MG63 (cell line): Measurements from ENCODE around the gene SPAG5. TPM values are rescaled to one million over a fixed set of nuclear protein-coding genes. Genes with fewer than 3 reads are reported as not detected.
"Not testable (repeated sequence)": the region's sequence is repeated elsewhere in the genome, so short reads cannot be mapped to it uniquely, and the experiment has no call there.

Source experiments
- DNase-seq: peaks from one replicate; pipeline ENCODE4 v3.0.0-alpha.2; 2020
- H3K27me3 ChIP-seq: fragments of 250-450 bp; sonication (Bioruptor Pico); 2 replicates; pipeline ENCODE4 v1.5.1; 2020; ENCODE audit warnings: mild to moderate bottlenecking, moderate library complexity
- H3K36me3 ChIP-seq: fragments of 250-450 bp; sonication (Bioruptor Pico); 2 replicates; pipeline ENCODE4 v1.5.1; 2020; ENCODE audit warnings: mild to moderate bottlenecking, moderate library complexity
- H3K4me3 ChIP-seq: fragments of 250-450 bp; sonication (Bioruptor Pico); 2 replicates; pipeline ENCODE4 v1.5.1; 2020; ENCODE audit warnings: mild to moderate bottlenecking, moderate library complexity
- H3K9me3 ChIP-seq: fragments of 250-450 bp; sonication (Bioruptor Pico); 2 replicates; pipeline ENCODE4 v1.5.1; 2020; ENCODE audit warnings: mild to moderate bottlenecking, moderate library complexity
- total RNA-seq: library from RNA; depleted of rRNA; stranded (reverse); fragments of >200 nt; shearing (Covaris generic); gene quantifications from 2 replicates; pipeline ENCODE4 v1.2.3, GENCODE V29; 2014; ENCODE audit warnings: low replicate concordance

Gene SPAG5
- total RNA-seq, 1 experiment from 2014 or later: 45.1 TPM

DNA sequence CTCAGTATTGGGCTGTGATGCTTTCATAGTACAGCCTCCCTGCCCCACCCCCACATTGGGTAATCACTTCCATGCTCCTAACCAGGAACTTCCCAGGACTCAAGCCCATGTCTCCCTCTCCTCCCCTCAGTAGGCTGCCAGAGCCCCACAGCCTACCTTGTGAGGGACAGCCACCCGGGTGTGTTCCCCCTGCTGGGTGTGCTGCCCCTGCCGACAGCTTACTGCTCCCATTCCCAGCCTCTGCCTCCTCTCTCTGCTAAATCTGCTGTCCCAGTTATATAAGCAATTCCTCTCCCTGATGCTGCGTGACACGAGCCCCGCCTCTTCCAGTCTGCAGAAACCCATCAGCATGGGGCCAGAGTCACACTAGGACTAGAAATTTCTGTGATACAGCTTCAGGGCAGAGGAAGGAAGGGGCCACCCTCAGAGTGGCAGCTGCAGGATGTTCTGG, 15.1 kb upstream of the SPAG5 start, which contains the start of gene RSKR:
TSS of gene RSKR (minus strand) at position 255 of the 451 bp plus-strand sequence. CDS start at position 231, 24 bp downstream.
- H3K4me3 ChIP-seq: no peak within 1 kb of the TSS
- no peaks in the 10 kb centered on the region for H3K9me3 ChIP-seq
- peaks cover 81% of the 10 kb centered on the region for H3K36me3 ChIP-seq
- no peaks in the 10 kb centered on the region for H3K27me3 ChIP-seq
- no peak for DNase-seq

DNA sequence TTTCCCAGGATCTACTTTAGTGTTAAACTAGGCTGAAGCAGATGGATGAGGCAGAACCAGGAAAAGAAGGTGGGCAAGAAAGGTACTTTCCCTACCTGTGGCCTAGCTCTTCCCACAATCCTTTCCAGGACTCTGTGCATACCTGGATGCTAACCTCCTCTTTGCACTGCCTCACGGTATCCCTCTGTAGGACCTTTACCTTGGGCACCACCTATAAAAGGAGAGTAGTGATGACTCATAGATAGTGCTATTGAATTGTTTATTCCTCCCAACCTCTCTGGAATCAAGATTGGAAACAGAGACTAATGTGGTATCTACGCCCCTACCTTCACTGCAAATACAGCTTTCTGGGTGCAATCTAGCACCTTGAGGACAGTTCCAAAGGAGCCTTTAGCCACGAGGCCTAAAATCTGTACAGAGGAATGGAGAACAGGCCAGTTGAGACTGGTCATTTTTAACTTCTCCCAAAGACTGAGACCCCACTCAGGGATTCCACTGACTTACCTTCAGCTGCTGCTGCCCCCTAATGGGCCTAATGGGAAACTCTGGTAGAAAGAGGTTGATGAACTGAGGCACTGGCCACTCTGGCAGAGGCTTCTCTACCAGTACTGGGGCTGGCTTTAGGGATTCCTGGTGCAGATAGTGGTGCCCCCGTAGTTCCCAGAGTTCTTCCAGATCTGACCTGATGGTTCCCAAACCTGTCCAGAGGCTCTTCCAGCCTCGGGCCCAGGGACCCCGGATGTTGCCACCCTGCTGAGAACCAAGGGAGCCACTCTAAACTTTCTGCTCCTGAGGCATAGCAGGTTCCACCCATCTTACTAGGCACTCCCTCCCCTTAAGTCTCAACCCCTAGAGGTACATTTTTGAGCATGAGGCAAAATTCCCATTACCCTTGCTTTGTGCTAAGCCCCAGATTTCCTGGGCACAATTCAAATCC, 14.4 kb upstream of the SPAG5 start:
- no peaks in the 10 kb centered on the region for H3K9me3 ChIP-seq
- no peaks in the 10 kb centered on the region for H3K27me3 ChIP-seq
- DNase-seq: no peak
- no peak overlapping the region for H3K4me3 ChIP-seq
- peaks cover 78% of the 10 kb centered on the region for H3K36me3 ChIP-seq

DNA sequence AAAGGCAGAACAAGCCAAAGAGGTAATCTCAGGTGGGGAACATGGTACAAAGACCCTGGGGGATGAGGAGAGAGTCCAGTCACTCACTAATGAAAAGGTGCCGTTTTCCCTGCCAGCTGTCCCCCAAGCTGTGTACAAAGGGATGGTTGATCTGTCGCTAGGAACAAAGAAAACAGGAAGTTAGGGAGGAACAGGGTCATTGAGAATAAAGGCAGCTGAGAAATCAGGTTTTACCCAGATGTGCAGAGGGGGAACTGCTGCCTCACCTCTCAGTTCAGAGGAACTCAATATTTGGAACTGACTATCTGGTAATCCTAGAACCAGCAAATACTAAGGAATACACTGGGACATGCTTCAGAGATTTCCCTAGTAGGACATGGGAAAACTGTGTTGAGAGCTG, 13.7 kb upstream of the SPAG5 start:
- DNase-seq: no peak
- Histone ChIP-seq H3K4me3 (no peak overlapping the region), H3K36me3 (peaks cover 79% of the 10 kb centered on the region), H3K9me3 (no peaks in the 10 kb centered on the region), H3K27me3 (no peaks in the 10 kb centered on the region)

DNA sequence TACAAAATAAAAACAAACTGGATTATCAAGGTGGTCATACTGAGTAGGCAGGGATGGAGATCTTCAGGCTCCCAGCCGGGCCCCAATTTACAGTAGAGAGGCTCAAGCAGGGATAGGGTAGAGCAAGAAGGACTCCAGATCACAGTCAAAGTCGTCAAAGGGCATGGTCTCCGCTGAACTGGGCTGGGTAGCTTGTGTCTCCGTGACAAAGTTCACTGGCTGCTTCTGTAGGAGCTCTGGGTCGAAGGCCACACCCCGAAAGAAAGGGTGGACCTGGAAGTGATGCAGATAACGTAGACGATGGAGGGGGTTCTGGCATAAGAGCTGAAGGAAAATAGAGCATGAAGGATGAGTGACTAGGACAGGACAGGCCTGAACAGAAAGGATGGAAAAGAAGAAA, 11.6 kb upstream of the SPAG5 start:
- Histone ChIP-seq H3K27me3 (no peaks in the 10 kb centered on the region), H3K4me3 (no peak overlapping the region), H3K36me3 (peaks cover 71% of the 10 kb centered on the region), H3K9me3 (no peaks in the 10 kb centered on the region)
- DNase-seq: no peak

DNA sequence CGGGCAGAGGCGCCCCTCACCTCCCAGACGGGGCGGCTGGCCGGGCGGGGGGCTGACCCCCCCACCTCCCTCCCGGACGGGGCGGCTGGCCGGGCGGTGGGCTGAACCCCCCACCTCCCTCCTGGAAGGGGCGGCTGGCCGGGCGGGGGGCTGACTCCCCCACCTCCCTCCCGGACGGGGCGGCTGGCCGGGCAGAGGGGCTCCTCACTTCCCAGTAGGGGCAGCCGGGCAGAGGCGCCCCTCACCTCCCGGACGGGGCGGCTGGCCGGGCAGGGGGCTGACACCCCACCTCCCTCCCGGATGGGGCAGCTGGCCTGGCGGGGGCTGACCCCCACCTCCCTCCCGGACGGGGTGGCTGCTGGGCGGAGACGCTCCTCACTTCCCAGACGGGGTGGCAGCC, 5.2 kb upstream of the SPAG5 start:
- not testable (repeated sequence) for H3K27me3 ChIP-seq, DNase-seq, H3K4me3 ChIP-seq, H3K9me3 ChIP-seq
- peaks cover 25% of the 10 kb centered on the region for H3K36me3 ChIP-seq

DNA sequence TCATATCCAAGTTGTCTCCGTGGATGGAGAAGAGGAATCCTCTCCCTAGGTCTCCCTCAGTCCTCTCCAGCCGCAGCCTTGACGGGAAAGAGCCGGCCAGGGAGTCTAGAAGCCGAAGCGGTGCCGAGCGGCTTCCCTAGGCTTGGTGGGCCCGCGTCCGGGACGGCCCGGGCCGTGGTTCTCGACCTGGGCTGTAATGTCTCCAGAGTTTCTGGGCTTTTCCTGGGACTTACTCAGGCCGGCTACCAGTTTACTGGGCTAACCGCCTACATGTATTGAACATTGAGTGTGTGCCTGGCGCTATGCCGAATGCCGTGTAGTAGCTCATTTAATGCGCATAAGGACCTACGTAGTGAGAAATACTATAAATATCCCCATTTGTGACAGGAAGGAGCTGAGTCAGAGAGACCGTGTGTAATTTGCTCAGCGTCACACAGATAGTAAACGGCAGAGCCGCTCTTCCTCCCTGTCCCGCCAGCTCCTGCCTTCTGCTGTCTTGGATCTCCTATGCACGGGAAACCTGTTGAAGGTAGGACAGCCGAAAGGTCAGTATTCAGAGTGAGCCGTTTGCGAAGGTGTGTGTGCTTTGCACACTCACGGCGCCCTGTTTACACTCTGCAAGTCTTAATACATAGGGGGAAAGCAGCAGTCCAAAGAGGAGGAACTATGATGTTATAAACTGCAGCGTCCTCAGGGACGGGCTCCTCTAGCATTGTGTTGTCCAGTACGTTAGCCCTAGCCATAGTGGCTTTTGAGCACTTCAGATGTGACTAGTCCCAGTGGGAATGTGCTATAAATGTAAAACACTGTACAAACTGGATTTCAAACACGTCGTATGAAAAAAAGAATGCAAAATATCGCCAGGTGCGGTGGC, 723 bp upstream of the SPAG5 start:
- Histone ChIP-seq H3K27me3 (no peaks in the 10 kb centered on the region), H3K4me3 (peak overlapping the region; percentile 93), H3K9me3 (no peaks in the 10 kb centered on the region), H3K36me3 (peaks cover 36% of the 10 kb centered on the region)
- DNase-seq: peak; percentile 87

DNA sequence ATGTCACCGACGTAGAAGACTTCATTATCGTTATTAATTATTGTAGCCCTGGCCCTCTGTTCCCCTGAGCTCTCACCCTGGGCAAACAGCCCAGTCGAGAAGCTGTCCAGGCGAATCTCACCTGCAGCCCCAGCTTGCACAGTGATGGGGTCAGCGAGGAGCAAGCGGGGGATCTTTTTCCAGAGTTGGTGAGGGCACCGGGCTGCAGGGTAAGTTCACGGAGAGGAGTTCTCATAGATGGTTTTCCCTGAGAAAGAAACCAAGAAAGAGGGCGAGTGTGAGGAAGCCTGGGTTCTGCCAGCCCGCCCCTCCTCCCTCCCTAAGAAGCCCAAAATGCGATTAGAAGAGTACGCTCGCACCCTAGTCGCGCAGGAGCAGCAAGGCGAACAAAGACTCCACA, 436 bp downstream of the SPAG5 start:
- DNase-seq: no peak
- no peaks in the 10 kb centered on the region for H3K27me3 ChIP-seq

DNA sequence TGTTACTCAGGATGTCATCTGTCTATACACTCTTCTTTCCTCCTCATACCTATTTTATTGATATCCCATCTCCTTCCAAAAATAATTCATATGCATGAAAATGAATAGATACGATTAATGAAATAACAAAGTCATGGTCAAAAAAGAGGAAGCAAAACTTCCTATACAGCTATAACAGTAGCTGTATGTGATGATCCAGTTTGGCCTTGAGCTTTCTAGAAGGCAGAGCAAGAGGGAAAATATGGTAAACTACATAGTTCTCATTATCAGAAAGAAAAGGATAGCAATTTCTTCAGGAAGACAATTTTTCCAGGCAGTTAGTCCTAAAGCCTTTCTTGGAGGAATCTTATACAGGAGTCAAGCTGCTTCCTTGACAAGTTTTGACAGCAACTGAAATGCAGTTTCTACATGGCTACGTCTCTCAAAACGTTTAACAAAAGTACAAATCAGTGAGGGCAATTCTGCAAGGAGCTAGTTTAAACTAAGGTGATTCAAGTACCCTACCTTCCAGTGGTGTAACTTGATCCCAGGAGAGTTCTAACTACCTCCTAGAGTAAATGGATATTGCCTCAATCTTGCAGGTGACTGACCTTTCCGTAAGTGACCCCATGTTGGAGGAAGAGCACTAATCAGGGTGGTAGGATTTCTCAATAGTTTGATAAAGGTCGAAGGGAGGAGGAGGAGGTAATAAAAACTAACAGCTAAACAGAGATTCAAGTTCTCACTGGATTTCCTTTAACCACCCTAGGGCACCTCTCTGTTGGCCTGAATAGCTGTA, 1.0 kb downstream of the SPAG5 start:
- Histone ChIP-seq H3K36me3 (peaks cover 48% of the 10 kb centered on the region), H3K4me3 (peak overlapping the region; percentile 93), H3K27me3 (no peaks in the 10 kb centered on the region)

More for the DNA sequence above, 436 bp downstream of the SPAG5 start:
- Histone ChIP-seq H3K9me3 (no peaks in the 10 kb centered on the region), H3K36me3 (peaks cover 43% of the 10 kb centered on the region), H3K4me3 (peak overlapping the region; percentile 93)

DNA sequence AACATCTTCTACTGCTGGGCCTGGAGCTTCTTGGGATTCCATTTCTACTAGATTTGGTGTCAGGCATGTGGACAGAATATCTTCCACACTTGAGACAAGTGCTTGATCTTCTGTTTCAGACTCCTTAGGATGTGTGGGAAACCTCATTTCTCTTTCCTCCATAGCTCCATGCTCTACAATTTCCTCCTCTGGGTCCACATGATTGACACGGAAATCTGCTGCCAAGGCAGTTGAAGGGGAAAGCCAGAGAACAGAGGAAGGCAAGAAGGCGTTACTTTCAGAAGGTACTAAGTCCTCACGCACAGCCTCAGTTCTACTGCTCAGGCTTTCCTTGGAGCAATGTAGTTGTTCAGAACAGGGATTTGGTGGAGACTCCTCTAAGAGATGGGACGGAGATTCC, 6.6 kb downstream of the SPAG5 start:
- no peak for DNase-seq
- Histone ChIP-seq H3K9me3 (no peaks in the 10 kb centered on the region), H3K36me3 (peaks cover 87% of the 10 kb centered on the region), H3K27me3 (no peaks in the 10 kb centered on the region), H3K4me3 (no peak overlapping the region)

More for the DNA sequence above, 1.0 kb downstream of the SPAG5 start:
- H3K9me3 ChIP-seq: no peaks in the 10 kb centered on the region
- no peak for DNase-seq

DNA sequence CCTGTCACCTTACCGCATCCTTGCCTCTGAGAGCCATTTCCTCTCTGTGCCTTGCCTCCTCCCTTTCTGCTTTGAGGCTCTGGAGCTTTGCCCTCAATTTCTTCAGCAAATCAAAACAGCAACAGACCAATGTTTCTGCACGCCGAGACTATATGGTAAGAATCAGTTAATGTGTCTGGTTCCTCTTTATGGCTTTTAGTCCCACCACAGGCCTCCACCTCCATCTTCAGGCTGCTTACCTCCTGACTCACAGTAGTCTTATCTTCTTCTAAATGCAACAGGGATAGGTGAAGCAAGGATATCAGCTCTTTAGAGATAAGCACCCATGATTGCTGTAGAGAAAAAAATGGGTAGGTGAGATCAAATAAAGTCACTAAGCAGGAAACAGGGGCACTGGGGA, 13.0 kb downstream of the SPAG5 start:
- DNase-seq: no peak
- H3K9me3 ChIP-seq: no peaks in the 10 kb centered on the region
- H3K36me3 ChIP-seq: peaks cover 94% of the 10 kb centered on the region
- H3K4me3 ChIP-seq: no peak overlapping the region
- no peaks in the 10 kb centered on the region for H3K27me3 ChIP-seq

DNA sequence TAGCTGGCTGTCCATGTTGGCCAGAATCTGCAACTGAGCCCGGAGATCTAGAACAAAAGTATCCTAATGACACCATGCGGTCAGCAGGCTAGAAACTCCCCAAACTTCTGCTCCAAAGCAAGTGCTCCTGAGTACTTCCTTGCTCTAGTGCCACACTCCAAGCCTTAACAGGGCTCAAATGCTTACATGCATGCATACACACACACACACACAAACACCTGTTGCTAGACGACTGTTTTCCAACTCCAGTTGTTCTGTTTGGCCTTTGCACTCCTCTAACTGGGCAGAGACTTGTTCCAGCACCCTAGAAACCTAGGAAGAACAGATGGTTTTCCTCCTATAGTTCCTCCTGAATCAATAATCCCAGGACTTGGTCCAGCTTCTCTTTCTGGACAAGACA, 14.4 kb downstream of the SPAG5 start:
- Histone ChIP-seq H3K9me3 (no peaks in the 10 kb centered on the region), H3K27me3 (no peaks in the 10 kb centered on the region), H3K36me3 (peaks cover 95% of the 10 kb centered on the region), H3K4me3 (no peak overlapping the region)
- DNase-seq: no peak

DNA sequence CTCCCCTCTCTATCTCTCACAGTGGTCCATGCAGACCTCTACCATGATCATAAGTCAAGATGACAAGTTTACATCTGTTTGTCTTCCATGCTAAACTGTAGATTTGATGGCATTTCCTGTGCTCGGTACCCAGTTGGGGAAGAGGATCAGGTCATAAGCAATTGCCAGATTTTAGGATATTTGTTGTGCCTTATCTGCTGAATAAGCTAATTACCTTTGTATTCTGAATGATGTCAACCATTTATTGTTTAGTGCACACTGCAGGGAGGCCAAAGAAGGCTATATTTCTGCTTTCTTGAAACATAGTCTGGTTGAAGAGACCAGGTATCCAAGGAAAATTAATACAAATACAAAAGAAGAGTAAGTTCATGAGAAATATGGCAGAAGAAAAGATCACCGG, 16.3 kb downstream of the SPAG5 start:
- no peak for DNase-seq
- Histone ChIP-seq H3K4me3 (no peak overlapping the region), H3K9me3 (no peaks in the 10 kb centered on the region), H3K36me3 (peaks cover 95% of the 10 kb centered on the region), H3K27me3 (no peaks in the 10 kb centered on the region)

DNA sequence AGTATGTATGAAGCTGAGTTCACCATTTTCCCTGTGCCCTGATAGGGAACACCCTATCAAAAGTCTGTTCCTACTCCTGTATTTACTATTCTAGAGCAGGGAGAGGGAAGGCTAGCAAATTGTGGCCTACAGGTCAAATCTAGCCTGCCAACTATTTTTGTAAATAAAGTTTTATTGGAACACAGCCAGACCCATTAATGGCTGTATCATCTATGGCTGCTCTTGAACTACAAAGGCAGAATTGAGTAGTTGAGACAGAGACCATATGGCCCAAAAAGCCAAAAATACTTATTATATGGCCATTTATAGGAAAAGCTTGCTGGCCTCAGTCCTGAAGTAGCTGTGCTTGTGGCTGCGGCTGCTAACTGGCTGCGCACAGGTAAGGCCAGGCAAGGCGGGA, 17.9 kb downstream of the SPAG5 start:
- Histone ChIP-seq H3K36me3 (peaks cover 92% of the 10 kb centered on the region), H3K27me3 (no peaks in the 10 kb centered on the region), H3K4me3 (no peak overlapping the region), H3K9me3 (no peaks in the 10 kb centered on the region)
- no peak for DNase-seq

DNA sequence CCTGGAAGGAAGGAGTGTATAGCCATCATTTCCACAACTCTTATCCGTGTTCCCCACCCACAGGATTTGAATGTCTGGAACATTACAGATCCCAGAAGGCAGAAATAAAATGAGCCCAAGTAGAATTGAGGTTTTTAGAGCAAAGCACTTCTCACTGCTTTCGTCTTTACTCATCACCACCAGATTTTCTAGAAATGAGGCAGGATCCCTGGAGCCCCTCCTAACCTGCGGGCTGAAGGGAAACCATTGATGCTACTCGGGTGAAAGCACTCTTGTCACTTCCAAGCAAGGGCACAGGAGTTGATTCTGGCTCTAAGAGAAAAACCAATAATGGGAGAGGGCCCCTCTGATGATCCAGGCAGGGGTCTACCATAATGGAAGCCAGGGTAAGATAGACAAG, 19.3 kb downstream of the SPAG5 start:
- Histone ChIP-seq H3K27me3 (no peaks in the 10 kb centered on the region), H3K4me3 (no peak overlapping the region), H3K9me3 (no peaks in the 10 kb centered on the region), H3K36me3 (peaks cover 80% of the 10 kb centered on the region)
- no peak for DNase-seq

DNA sequence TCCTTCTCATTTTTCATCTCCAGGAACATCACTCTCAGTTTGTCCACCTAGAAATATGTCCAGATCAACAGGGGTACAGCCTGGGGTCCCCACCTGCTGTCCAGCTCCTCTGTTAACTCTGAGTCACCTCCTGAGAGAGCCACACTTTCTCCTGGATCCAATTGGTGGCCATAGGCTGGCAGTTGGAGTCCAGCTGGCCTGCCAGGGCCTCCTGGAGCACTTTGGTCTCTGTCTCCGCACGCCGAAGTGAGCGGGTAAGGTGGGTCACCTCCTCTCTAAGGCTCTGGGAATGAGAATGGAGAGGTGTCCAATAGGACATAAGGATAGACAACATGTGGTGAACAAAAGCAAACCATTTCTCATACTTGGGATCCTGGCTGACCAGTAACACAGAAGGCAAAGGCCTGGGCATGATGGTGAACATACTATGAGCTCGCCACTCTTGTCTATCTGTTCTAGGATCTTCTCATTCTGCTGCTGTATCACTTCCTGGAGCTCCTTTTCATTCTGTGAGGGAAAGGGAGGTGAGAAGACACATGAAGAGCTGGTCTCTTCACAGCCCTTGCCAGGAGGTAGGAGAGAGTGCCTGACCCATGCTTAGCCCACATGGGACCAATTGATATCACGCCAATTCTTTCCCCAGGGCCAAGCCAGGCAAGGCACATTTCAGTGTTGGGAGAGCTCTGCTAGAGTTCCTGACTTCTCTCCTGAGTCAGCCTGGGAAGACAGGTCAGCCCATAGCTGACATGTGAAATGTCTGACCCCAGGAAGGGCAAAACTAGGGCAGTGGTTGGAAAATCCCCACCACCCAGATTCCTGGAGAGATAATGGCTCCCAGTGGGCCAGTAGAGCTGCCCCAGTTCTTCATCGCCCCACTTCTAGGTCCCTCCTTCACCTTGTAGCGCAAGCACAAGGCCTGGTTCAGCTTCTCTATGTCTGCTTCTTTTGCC, 20.3 kb downstream of the SPAG5 start:
- Histone ChIP-seq H3K9me3 (no peaks in the 10 kb centered on the region), H3K36me3 (peaks cover 76% of the 10 kb centered on the region), H3K4me3 (no peak overlapping the region), H3K27me3 (no peaks in the 10 kb centered on the region)
- no peak for DNase-seq

DNA sequence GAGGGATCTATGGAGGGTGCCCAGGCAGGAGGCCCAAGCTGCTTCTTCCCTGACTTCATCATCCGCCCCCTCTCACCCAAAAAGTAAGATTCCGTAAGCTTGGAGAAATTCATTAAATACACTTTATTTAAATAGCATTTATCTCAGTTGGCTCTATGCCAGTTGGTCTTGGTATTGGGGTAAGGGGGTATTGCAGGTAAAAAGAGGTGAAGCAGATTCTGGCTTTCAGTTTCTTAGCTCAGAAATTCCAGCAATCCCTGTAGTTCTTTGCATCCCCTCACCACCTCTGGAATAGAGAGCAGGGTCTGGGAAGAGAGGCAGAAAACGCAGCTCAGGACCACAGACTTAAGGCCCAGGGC, 21.4 kb downstream of the SPAG5 start:
- no peaks in the 10 kb centered on the region for H3K27me3 ChIP-seq
- H3K4me3 ChIP-seq: no peak overlapping the region
- H3K9me3 ChIP-seq: no peaks in the 10 kb centered on the region
- H3K36me3 ChIP-seq: peaks cover 65% of the 10 kb centered on the region
- DNase-seq: no peak
